Activated CD4-positive, alpha-beta T cell treated with anti-CD3 and anti-CD28 coated beads for 4 hours (primary cell): Measurements from ENCODE around the gene TP53TG5.

Source experiments
- DNase-seq, 2 donors: peaks; one replicate each; pipeline ENCODE4 v3.0.0-alpha.2; 2020

The TP53TG5 gene

DNA sequence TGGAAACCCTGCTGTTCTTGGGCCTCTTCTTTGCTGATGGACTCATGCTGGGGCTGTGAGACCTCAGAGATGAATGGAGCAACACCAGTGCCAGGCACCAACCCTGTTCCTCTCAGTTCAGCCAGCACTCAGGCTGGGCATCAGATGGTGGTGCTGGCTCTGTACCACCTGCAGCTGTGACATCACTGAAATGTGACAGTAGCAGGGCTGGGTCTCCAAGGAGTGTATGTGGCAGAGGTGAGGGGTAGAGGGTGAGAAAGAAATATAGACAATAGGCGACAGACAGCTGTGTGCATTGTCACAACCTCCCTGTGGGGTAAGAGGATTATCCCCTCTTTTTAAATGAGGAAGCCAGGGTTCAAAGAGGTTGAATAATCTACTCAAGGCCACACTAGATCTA, at the start of gene TP53TG5:
Gene TP53TG5 (minus strand): TSS at position 135 of the 400 bp plus-strand sequence. CDS start 89 bp downstream, at position 46.
- DNase-seq = no peak

DNA sequence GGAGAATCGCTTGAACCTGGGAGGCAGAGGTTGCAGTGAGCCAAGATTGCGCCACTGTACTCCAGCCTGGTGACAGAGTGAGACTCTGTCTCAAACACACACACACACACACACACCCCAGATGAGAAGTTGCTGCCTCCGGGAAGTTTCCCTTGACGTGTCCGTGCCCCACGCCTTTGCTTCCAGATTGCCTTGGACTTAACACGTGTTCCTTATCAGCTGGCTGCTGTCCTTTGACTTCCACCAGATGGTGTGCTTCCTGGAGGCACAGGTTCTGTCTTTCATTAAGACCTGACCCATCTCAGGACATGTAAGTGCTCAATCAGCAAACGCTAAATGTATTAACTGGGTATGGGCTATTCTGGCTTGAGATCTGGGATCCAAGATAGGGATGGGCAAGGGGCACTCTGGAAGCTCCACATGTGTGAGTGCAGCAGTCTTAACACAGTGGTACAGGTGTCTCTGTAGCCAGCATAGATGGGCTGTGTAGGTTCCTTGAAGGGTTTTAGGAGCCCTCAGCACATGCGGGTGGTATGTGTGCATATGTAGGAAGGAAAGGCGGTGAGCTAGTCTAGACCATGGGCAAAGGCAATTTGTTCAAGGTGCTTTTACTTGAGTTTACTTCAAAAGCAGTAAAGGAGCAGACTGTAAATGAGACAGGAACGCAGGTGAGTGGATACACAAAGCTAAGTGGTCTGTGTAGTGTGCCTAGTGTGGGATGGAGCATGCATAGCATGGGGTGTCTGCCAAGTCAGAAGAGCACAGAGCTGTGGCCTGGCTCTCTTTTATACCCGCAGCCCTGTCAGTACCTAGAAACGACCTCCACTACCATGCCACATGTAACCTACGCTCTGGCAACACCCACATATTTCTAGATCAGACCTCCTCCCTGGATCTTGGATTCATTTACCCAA, 49.4 kb upstream of the TP53TG5 start:
- DNase-seq = no peak

DNA sequence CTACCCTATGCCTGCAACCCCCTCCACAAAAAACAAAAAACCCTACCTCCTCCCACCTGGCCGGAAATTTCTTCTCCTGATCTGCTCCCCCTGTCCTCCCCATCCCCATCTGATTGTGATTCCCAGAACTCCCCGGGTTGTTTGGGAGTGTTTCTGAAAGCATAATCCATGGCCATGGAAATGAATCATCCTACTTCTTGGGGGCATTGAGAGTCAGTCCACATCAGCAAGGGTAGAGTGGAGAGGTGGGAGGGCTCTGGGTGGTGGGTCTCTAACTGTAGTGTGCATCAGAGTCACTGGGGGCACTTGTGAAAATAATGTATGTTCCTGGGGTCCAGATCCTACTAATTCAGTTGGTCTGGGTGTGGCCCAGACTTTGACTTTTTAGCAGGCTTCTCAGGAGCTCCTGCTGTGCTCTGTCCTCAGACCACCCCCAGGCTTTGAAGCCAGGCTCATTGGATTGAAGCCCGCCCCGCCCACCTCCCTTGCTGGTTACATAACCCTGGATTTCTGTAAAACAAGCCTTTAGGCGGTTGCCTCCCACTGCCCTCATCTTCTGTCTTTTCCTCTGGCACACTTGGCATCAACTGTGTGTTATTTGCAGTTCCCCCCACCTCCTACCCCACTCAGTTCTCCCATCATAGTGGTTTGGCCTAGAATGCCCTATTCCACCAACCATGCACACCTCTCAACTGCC, 48.3 kb upstream of the TP53TG5 start:
- no peak for DNase-seq

DNA sequence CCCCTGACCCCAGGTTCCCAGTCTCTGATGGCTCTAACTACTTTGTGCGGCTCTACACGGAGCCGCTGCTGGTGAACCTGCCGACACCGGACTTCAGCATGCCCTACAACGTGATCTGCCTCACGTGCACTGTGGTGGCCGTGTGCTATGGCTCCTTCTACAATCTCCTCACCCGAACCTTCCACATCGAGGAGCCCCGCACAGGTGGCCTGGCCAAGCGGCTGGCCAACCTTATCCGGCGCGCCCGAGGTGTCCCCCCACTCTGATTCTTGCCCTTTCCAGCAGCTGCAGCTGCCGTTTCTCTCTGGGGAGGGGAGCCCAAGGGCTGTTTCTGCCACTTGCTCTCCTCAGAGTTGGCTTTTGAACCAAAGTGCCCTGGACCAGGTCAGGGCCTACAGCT, 47.4 kb upstream of the TP53TG5 start:
- no peak for DNase-seq

DNA sequence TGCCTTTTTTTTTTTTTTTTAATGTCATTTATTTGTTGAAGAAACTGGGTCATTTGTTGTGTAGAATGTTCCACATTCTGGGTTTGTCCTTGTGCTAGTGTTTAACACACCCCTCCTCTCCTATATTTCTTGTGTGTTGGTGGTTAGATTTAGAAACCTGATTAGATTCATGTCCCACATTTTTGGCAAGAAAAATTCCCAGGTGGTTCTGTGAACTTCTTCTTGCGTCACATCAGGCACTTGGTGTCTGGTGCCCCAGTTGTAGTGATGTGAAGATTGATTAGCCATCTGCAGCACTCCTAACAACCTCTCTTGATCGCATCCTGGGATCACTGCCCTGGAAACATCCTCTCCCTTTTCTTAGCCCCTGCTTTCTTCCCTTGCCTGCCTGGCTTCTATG, 45.6 kb upstream of the TP53TG5 start:
- no peak for DNase-seq

DNA sequence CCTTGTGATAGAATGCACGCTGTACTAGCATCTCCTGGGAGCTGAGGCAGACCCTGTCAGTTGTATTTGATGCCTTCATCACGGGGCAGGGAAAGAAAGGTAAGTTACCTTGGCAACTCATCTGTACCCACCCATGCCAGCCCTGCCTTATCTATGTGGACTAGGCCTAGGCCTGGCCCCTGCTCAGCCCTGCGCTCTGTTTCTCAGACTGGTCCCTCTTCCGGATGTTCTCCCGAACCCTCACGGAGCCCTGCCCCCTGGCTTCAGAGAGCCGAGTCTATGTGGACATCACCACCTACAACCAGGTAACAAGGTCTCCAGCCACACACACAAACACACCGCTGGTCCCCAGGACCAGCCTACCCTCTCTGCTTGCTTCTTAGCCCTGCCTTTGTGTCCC, 42.0 kb upstream of the TP53TG5 start:
- no peak for DNase-seq

DNA sequence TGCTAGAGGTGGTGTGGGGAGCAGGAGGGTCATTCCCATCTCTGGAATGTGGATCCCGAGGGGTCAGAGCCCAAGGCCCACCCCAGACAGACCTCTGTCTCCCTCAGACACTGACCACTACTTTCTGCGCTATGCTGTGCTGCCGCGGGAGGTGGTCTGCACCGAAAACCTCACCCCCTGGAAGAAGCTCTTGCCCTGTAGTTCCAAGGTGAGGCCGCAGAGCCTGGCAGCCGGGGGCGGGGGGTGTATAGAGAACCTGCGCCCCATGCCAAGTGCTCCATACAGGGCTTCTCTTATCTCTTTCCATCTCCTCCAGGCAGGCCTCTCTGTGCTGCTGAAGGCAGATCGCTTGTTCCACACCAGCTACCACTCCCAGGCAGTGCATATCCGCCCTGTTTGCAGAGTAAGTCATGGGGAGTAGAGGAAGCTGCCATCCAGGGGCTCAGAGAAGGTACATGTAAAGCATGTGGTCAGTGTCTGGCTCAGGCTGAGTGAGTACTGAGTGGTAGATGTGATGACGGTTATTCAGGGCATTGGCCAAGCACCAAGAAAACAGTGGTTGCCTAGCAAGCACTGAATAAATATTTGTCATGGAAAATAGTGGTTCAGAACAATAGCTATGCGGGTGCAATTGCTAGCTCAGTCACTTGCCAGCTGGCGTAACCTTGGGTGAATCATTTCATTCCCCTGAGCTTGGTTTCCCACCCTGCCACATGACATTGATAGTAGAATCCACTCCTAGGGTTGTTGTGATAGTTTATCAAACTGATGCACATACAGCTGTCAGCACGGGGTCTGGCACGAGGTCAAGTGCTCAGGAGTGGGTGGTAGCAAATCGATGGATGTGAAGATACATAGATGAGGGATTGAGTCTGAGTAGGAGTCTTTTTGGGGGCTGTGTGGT, 41.3 kb upstream of the TP53TG5 start:
- DNase-seq = no peak

DNA sequence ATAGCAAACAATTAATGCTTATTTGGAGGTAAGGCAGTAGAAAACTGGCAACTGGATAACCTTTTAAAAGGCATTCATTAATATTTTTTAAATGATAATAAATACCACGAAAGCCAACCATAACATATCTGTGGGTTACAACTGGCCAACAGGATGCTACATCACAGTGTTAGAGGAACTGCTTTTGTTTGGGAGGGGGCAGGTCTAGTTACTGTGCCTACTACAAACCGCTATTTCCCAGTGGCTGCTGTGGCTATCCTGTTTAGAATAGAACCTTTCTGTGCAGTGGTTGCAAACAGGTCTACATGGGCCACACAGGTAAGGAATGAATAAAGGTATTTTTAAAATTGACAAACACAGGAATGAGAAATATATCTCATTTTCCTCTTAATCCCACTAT, 38.8 kb upstream of the TP53TG5 start:
- DNase-seq = no peak

DNA sequence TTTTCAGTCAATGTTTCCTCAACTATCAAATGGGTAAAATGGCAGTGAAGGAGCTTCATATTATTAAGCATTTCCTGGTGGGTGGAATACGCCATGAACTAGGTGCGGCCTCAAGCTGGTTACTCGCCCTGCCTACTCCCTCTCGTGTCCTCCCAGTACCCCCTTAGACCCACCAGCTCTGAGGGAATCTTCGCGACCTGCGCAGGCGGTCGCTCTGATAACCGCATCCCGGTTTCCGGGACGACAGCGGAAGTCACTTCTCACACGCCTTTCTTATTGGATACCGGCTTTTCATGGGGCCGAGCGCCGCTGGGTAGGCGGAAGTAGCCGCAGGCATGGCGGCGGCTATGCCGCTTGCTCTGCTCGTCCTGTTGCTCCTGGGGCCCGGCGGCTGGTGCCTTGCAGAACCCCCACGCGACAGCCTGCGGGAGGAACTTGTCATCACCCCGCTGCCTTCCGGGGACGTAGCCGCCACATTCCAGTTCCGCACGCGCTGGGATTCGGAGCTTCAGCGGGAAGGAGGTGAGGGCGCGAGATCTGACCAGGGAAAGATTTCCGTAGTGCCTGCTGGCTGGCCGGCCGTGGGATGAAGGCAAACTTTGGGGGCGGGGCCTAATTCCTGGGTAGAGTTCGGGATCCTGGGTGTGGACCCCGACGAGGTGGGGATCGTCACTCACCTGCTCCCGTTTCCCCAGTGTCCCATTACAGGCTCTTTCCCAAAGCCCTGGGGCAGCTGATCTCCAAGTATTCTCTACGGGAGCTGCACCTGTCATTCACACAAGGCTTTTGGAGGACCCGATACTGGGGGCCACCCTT, 37.9 kb upstream of the TP53TG5 start, which contains the start of gene PIGT:
Gene PIGT (plus strand): TSS at position 320 of the 816 bp plus-strand sequence. CDS start 16 bp downstream, at position 336.
- peak; percentile 83 to 85 for DNase-seq

DNA sequence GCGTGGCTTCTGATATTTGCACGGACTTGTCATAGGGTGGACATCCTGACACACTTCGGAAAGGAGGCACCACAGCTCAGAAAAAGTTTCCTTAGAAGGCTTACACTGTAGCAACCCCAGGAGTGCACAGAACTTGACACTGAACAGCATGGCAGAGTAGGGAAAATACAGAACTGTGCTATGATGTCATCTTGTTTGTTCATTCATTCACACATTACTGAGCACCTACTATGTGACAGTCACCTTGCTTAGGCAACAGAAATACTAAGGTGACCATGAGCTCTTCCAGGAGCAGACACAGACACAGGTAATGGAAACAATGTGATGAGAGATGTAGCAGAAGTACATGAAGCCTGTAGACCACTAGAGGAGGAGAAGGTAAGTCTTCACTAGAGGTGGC, 35.4 kb upstream of the TP53TG5 start:
- no peak for DNase-seq

DNA sequence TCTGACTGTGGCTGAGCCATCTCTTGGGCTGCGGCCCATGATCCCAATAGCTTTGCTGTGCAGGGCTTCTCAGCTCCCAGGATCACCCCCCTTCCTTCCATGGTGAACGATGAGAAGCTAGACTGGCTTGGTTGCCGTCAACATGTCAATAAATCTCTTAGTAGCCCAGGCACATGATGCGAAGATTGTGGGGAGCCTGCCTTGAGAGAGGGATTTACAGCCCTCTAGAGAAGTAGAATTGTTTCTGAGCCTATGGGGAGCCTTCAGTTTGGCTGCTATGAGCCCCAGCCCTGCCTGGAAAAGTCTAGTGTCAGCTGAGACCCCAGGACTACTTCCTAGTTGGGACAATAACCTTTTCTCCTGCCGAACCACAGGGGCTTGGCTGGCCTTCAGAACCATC, 34.5 kb upstream of the TP53TG5 start:
- no peak for DNase-seq

DNA sequence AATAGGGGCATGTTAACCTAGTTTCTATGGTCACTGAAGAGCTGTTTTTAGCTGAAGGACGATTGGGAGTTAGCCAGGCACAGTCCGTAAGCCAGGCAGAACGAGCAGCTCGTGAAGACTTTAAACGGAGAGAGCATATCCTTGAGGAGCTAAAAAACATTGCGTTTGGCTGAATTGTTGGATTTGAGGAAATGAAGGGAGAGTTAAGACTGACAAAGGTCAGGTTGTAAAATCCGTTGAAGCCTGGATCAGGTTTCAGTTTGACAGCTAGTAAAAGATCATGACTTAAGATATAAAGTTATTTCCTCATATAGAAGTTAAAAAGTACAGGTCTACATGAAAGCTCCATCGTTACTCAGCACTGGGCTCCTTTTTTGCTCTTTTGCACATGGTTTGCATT, 32.8 kb upstream of the TP53TG5 start:
- DNase-seq = no peak

DNA sequence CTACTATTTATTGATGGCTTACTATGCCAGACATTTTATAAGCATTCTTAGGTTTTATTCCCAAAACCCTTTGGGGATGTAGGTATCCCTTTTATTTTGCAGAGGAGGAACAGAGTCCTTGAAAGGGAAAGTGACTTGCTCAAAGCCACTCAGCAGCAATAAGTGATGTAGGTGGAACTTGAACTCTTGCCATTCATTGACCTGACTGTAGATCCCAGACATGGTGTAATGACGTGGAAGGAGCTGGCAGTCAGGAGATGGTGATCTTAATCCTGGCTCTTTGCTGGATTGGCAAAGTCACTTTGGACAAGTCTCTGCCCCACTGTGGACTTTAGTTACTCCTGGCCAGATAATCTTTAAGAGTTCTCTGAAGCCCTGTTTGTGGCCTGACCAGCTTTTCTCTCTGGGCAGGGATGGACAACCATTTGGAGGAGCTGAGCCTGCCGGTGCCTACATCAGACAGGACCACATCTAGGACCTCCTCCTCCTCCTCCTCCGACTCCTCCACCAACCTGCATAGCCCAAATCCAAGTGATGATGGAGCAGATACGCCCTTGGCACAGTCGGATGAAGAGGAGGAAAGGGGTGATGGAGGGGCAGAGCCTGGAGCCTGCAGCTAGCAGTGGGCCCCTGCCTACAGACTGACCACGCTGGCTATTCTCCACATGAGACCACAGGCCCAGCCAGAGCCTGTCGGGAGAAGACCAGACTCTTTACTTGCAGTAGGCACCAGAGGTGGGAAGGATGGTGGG, 31.6 kb upstream of the TP53TG5 start:
- DNase-seq = no peak

DNA sequence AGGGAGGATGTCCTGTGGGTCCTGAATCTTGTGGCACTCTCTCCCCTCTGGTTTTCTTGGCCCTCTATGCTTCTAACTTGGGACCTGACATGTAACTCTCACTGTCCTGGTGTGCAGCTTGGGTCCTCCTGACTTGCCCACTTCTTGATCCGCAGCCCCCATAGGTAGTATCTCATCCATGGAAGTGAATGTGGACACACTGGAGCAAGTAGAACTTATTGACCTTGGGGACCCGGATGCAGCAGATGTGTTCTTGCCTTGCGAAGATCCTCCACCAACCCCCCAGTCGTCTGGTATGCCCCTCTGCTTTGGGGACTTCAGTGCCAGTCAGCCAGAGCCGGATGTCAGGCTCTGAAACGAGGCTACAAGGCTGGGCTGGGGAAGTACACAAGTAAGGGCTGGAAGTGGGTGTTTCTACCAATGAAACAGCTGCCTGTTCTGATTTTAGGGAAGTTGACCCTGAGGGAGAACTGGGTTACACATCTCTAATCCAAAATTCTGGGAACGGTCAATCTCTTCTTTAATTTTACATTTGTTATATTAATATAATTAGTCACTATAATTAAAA, 30.6 kb upstream of the TP53TG5 start:
- DNase-seq = no peak

DNA sequence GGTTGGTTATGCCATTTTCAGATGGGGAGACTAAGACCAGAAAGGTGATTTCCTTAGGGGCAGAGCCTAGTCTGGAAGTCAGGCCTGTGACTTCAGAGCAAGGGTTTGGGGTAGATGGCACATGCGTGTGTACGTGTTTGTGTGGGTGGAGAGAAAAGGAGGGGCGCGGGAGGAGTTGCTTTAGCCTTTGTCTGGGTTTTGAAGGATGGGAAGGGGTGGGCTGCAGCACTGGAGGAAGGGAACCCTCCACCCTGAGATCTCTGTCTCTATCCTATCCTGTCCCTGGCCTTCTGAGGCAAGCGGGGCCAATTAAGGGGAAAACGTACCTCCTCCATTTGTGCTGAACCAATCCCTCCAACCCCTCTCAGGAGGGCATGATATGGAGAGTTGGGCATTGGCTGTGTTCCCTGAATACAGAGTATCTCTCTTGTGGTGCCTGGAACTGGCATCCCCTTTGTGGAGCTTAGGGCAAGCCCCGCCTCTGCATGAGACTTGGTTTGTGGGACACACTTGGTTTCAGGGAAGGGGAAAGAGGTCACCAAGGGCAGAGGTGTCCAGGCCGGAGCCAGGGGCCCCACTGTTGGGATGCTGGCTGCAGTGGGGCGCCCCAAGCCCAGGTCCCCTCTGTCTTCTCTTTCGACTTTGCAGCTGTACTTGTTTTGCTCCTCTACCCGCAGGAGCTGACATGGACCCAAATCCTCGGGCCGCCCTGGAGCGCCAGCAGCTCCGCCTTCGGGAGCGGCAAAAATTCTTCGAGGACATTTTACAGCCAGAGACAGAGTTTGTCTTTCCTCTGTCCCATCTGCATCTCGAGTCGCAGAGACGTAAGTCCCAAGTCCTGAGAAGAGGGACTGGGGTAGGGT, 29.9 kb upstream of the TP53TG5 start, which contains the start of gene DBNDD2:
Gene DBNDD2 (plus strand): TSS at position 507 of the 863 bp plus-strand sequence. CDS start 179 bp downstream, at position 686.
- peak in 1 of 2 donors; percentile 37 for DNase-seq

DNA sequence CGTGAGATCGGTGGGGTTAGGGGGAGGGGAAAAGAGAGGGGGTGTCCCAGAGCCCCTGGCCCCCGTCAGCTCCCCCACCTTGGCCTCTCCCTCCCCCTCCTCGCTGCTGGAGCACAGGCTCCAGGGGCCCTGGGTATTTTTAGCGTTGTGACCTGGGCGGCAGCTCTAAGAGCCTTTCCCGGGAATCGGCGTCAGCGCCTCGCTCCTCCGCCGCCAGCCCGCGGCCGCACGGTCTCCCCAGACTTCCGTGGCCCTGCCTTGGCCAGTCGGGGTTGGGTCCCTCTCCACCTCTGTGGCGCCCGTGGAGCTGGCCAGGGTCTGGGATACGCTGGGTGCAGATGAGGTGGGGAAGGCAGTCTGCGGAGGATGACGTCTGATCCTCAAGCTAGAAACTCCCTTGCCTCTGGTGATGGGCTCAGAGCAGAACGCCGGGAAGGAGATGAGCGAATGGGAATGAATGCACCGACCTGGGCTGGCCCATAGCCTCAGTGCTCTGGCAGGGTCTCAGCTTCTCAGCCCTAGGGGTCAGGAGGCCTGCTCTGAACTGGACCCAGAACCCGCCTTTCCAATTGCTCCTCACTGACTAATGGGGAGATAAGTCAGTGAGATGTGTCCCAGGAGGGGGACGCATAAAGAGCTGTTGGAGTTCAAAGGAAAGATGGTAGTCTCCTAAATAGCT, 29.1 kb upstream of the TP53TG5 start:
- DNase-seq = peak in 1 of 2 donors; percentile 14

DNA sequence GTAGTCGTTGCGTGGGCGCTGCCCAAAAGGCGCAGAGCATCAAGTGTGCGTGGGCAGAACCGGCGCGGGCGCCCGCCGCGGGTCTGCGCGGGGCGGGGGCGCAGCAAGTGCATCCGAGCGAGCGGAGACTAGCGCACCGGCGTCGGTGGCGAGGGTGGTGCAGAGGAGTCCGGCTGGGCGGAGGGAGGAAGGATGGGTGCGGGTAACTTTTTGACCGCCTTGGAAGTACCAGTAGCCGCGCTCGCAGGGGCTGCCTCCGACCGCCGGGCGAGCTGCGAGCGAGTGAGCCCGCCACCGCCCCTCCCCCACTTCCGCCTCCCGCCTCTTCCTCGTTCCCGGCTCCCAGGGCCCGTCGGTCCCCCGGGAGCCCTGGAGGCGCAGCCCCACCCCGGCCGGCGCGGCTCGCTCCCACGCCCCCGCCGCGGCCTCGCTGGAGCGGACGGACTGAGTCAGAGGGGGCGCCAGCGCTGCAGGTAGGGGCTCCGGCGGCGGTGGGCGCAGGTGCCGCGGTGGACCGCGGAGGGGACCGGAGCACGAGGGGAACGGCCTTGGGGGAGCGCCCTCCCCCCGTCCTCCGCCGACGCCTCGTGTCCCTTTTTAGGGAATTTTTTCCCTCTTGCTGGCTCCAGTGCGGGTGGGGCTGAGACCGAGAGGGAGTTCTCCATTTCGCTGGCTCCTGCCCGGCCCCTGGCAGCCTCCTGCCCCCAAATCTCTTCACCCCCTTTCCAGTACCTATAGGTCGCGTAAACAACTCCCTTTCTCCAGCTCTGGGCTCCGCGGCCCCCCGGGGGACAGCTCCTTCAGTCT, 28.3 kb upstream of the TP53TG5 start:
- peak; percentile 73 to 79 for DNase-seq

DNA sequence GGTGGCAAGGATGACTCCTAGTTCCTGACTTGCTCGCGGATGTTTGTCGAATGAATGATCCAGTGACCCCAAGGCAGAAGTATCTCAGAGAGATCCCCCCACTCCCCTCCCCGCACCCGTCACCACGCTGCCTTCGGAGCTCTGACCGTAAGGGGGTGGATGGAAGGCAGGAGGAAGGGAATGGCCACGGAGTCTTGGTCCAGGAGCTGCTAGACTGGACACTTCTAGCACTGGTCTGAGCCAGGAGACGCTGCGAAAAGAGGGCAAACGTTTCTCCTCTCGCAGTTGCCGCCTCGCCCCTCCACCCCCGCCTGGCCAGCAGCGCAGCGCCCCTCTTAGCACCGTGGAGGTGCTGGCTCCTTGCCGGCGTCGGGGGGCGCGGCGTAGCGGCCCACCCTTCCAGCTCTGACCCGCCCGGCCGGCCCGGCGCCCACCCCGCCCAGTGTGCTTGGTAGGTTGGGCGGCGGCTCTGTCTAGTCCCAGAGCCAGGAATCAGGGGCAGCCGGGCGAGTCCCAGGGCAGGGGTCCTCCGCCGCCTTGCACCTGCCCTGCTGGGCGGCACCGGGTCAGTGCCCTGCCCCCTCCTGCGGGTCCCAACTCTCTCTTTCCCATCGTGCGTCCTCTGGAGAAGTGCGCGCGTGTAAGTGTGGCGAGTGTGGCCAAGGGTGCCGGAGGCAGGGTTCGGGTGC, 27.6 kb upstream of the TP53TG5 start:
- no peak for DNase-seq
